Measurements from ENCODE around the gene RNF157.

RNF157 gene

DNA sequence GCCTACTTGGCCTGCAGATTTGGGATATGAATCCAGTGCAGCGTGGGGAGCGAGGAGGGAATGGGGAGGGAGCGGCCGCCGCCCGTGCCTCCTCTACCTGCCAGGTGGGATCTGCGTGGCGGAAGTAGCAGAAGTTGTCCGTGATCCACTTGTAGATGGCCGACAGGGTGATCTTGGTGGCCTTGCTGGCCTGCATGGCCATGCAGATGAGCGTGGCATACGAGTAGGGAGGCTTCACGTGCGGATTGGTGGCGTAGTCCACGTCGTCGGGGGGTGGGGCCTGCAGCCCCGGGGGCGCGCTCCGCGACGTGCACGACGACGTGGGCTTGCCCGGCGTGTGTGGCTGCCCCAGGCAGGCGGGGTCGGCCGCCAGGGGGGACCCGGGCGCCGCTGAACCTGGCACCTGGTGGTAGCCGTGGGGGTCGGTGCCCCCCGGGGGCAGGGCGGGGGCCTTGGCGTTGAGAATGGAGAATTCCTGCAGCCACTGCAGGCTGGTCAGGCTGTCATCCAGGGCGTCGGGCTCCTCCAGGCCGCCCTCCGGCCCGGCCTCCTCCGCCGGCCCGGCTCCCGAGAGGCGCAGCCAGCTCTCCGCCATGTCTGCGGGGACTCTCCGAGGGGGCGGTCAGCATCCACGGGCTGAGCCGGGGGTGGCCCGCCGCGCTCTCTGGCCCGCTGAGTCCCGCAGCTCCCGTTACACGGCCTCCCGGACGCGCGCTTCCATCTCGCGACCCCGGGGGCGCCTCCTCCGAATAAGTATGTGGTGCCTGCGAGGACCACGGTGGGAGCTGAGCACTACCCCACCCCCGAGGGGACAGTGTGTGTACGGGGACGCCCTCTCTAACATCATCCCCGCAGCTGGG lies 100.3 kb downstream of the RNF157 start:
- DNase-seq (ENCODE audit: low spot score): peak; percentile 63

- no peak for DNase-seq (ENCODE audit: low spot score)
Measured at GRCh38 chr17:76138896-76139752, 101.2 kb downstream of the RNF157 start.

GRCh38 chr17:76138234-76138895 lies 101.9 kb downstream of the RNF157 start:
- peak; percentile 64 for DNase-seq (ENCODE audit: low spot score)

DNA sequence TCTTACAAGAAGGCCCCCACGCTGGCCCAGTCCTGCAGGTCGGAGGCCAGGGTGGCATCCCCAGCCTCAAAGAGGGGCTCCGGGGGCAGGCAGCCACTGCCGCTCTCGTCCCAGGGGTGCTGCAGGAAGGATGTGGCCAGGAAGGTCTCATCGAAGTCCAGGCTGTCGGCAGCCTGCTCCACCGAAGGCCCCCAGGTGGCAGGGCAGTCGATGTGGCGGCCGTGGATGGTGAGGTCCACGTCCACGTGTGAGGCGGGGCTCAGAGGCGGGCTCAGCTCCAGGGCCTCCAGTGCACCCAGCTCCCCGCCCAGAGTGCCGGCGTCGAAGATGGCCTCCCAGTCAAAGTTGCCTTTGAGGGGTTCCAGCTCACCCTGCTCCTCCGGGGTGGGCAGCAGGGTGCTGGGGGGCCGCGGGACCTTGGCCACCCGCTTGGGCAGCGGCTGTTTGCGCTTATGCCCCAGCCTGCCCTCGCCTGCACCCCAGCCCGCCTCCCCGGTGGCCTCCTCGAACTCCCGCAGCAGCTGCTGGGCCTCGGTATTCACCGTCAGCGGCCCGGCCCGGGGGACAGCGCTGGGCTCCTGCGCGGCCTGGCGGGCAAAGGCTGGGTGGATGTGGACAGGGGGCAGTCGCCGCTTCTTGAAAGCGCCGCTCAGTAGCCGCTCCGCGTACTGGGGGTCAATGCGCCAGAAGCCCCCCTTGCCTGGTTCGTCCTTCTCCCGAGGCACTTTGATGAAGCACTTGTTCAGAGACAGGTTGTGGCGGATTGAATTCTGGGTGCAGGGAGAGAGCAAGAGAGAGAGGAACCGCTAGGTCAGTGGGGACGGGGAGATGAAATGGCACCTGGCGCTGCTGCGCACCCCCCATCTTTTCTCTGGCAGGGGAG lies 102.7 kb downstream of the RNF157 start:
- DNase-seq (ENCODE audit: low spot score): no peak

GRCh38 chr17:76137001-76137350 lies 103.3 kb downstream of the RNF157 start:
- DNase-seq (ENCODE audit: low spot score): no peak

GRCh38 chr17:76136276-76137000 lies 103.9 kb downstream of the RNF157 start:
- peak; percentile 35 for DNase-seq (ENCODE audit: low spot score)

DNA sequence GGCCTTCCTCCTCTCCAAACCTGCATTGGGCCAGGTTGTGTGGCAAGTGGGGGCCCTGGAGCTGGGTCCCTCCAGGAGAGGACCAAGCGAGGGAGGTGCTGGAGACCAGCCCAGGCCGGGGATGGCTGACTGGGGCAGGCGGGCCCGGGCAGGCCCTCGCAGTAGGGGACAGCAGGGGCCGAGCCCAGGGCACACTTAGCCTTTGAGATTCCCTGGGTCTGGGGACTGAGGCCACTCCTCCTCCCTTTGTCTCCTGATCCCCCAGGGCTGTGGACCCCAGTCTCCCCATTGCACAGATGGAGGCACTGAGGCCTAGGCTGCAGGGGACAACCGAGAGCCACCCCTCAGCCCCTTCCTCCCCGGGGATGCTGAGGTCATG lies 104.5 kb downstream of the RNF157 start:
- DNase-seq (ENCODE audit: low spot score): no peak

DNA sequence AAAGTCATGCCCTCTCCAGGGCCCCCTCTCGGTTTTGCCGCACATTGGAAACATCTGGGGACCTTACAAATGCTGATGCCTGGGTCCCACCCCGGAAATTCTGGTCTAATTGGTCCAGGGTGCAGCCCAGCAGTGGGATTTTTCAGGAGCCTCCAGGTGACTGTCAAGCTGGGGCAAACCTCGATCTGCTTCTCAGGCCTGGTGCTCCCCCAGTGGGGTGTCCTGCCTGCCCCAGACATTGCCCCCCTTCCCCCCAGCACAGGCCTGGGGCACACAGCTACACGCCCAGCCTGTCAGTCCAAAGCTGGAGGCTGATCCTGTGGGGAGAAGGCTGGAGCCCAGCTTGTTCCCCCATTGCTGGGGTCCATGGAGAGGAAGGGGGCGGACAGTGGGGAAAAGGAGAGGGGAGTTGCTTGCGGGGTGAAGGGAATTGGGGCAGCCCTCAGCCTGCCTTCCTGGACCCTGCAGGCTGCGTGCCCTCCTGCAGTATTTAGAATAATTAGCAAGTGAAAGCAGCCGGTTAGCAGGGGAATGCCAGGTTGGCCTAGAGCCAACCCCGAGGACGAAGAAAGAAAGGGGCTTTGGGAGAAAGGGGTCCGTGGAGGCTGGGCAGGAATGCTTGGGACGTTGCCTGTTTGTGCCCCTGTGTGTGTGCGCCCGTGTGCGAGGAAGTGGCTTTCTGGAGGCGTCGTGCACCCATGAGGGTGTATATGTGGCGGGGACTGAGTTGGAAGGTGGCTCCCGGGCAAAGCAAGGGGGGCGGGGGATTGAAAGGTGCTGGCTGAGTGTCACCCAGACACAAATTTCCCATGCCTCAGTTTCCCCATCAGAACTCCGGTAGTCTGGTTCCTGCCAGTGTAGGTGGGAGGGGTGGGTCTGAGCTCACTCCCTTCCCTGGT lies 105.1 kb downstream of the RNF157 start:
- DNase-seq (ENCODE audit: low spot score): peak; percentile 53

DNA sequence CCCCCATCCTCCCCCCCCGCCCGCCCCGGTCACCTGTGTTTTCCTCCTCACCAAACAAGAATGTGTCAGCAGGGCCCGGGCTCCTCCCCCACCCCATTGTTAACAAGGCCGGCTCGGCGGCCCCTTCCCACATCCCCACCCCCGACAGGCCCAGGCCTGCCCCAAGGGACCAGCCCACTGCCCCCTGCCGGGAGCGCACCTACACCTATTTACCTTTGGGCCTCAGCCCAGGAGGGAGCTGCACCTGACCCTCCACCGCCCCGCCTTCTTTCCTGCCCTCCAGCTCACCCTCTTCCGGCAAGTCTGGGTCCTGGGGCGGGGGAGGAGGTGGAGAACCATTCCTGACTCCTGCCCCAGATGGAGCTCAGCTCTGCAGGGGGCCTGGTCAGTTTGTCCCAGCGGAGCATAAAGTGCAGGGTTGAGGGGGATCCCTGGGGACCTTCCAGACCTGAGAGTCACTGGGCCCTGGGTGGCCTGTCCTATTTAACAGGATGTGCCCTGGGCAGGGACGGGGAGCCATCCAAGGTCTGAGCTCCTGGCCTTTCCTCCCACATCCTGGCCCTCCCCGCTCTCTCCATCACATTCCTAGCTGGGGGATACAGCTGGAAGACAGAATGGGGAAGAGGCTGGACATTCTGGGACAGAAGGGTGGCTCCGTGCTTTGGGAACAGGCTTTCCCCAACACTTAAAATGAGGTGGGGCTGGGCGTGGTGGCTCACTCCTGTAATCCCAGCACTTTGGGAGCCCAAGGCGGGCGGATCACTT lies 107.5 kb downstream of the RNF157 start:
- DNase-seq (ENCODE audit: low spot score): peak; percentile 78

- no peak for DNase-seq (ENCODE audit: low spot score)
Measured at GRCh38 chr17:76131692-76132573, 108.4 kb downstream of the RNF157 start.

GRCh38 chr17:76131051-76131691 lies 109.1 kb downstream of the RNF157 start:
- DNase-seq (ENCODE audit: low spot score): no peak

DNA sequence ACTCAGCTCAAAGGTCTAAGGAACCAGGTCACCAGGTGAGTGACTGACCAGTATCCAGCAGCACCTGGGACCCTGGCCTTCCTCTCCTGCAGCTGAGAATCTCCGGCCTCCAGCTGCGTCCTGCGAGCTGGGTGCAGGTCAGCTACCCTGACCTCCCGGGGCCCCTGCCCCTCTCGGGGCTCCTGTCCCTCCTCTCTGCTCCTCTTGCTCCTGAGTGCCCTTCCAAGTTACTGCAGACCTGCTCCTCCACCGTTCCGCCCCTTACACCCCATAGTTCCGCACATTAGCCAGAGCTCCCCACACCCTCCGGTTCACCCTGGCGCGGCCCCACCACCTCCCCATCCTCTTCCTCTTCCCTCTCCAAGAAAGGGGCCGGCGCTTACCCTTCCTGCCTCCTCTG lies 109.8 kb downstream of the RNF157 start:
- DNase-seq (ENCODE audit: low spot score): no peak

DNA sequence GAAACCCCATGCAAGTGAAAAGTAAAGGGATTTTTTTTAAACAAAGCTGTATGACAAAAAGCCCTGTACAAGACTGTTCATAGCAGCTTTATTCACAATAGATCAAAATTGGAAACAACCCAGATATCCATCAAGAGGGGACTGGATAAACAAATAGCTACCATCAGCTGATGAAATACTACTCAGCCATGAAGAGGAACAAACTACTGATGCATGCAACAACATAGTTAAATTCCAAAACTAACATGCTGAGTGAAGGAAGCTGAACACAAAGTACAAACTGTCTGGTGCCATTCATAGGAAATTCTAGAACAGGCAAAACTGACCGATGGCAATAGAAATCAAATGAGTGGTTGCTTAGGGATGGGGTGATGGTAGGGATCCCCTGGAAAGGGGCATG lies 114.4 kb downstream of the RNF157 start:
- no peak for DNase-seq (ENCODE audit: low spot score)

- DNase-seq (ENCODE audit: low spot score): no peak
Measured at GRCh38 chr17:76125391-76125675, 115.0 kb downstream of the RNF157 start.

DNA sequence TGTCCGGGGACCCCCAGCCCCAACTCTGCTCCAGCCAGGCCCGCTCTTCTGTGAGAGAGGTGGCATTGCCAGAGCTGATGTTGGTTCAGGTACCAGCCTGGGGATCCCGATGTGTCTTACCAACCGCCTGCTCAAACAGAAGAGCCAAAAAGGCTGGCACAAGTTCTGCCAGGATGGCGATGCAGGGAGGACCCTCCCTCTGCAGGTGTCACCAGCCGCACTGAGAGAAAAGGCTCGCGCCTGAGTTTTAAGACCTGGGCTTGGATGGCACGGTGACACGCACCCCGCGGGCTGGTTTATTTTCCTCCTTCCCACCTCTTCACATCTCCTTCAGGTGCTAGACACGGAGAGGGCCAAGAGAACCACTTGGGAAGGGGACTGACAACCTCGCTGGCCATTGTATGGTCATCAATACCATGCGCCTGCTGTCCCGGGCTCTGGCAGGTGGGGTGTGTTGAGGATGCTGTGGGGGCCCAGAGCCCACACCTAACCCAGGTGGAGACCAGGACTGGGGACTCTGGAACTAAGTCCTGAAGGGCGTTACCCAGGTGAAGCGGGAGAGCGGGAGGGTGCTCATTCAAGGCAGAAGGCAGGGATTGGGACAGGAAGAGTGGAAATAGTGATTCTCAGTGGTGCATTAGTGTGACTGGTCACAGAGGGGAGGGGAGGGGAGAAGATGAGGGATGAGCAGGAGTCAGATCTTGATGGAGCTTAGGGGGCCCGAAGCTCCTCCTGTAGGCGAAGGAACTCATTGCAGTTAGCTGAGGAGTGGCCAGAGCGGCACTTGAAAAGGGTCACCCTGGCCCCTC lies 115.5 kb downstream of the RNF157 start:
- DNase-seq (ENCODE audit: low spot score): peak; percentile 68

- DNase-seq (ENCODE audit: low spot score): no peak
Measured at GRCh38 chr17:76123749-76124581, 116.3 kb downstream of the RNF157 start.

All from iPS-NIHi11 (cell line).